ENCODE measurements around the gene JADE1.

Gene JADE1

GRCh38 chr4:128810871-128811570 is 1.5 kb downstream of the JADE1 start:
- peak; percentile 54 for DNase-seq (ENCODE audit: low spot score)

- DNase-seq (ENCODE audit: low spot score) = peak; percentile 69
These were observed 2.3 kb downstream of the JADE1 start for GRCh38 chr4:128811571-128812441.

GRCh38 chr4:128812442-128813235 is 3.1 kb downstream of the JADE1 start:
- DNase-seq (ENCODE audit: low spot score) = peak; percentile 41

GRCh38 chr4:128813965-128814364 is 4.5 kb downstream of the JADE1 start:
- DNase-seq (ENCODE audit: low spot score) = no peak

GRCh38 chr4:128818442-128818841 is 8.9 kb downstream of the JADE1 start:
- no peak for DNase-seq (ENCODE audit: low spot score)

GRCh38 chr4:128819082-128819742 is 9.7 kb downstream of the JADE1 start:
- no peak for DNase-seq (ENCODE audit: low spot score)

GRCh38 chr4:128820671-128821070 is 11.2 kb downstream of the JADE1 start:
- DNase-seq (ENCODE audit: low spot score) = no peak

- no peak for DNase-seq (ENCODE audit: low spot score)
These were observed 11.7 kb downstream of the JADE1 start for GRCh38 chr4:128821151-128821550.

- DNase-seq (ENCODE audit: low spot score) = no peak
These were observed 13.6 kb downstream of the JADE1 start for GRCh38 chr4:128823025-128823661.

- DNase-seq (ENCODE audit: low spot score) = no peak
These were observed 15.7 kb downstream of the JADE1 start for GRCh38 chr4:128825226-128825625.

- no peak for DNase-seq (ENCODE audit: low spot score)
These were observed 17.8 kb downstream of the JADE1 start for GRCh38 chr4:128827296-128827695.

- DNase-seq (ENCODE audit: low spot score) = no peak
These were observed 21.5 kb downstream of the JADE1 start for GRCh38 chr4:128830906-128831503.

- no peak for DNase-seq (ENCODE audit: low spot score)
These were observed 22.2 kb downstream of the JADE1 start for GRCh38 chr4:128831531-128832242.

GRCh38 chr4:128832243-128832625 is 22.7 kb downstream of the JADE1 start:
- no peak for DNase-seq (ENCODE audit: low spot score)

- no peak for DNase-seq (ENCODE audit: low spot score)
These were observed 26.2 kb downstream of the JADE1 start for GRCh38 chr4:128835498-128836222.

- DNase-seq (ENCODE audit: low spot score) = no peak
These were observed 27.7 kb downstream of the JADE1 start for GRCh38 chr4:128837198-128837597.

GRCh38 chr4:128837679-128838078 is 28.2 kb downstream of the JADE1 start:
- DNase-seq (ENCODE audit: low spot score) = no peak

GRCh38 chr4:128840711-128841318 is 31.3 kb downstream of the JADE1 start:
- no peak for DNase-seq (ENCODE audit: low spot score)

- no peak for DNase-seq (ENCODE audit: low spot score)
These were observed 31.9 kb downstream of the JADE1 start for GRCh38 chr4:128841402-128841801.

Measured in pons (tissue), 1 donor.